Dermis blood vessel endothelial cell (primary cell): ENCODE results near the gene PCBP1. TPM values are rescaled to one million over a fixed set of nuclear protein-coding genes. Genes with fewer than 3 reads are reported as not detected.
"Not testable (repeated sequence)": the region's sequence is repeated elsewhere in the genome, so short reads cannot be mapped to it uniquely, and the experiment has no call there.

Experiments used
- DNase-seq: peaks from one replicate; pipeline ENCODE4 v3.0.0; 2010
- total RNA-seq: library from RNA; depleted of rRNA; stranded (reverse); fragments of >200 nt; gene quantifications from 2 replicates; pipeline ENCODE4 v1.2.3, GENCODE V29; 2014

PCBP1 gene
- total RNA-seq, 1 donor from 2014 or later: 37.9 TPM

GRCh38 chr2:70128005-70128404 lies 40.7 kb downstream of the PCBP1 start:
- no peak for DNase-seq

GRCh38 chr2:70131344-70132143 lies 44.3 kb downstream of the PCBP1 start:
- not testable (repeated sequence) for DNase-seq

DNA sequence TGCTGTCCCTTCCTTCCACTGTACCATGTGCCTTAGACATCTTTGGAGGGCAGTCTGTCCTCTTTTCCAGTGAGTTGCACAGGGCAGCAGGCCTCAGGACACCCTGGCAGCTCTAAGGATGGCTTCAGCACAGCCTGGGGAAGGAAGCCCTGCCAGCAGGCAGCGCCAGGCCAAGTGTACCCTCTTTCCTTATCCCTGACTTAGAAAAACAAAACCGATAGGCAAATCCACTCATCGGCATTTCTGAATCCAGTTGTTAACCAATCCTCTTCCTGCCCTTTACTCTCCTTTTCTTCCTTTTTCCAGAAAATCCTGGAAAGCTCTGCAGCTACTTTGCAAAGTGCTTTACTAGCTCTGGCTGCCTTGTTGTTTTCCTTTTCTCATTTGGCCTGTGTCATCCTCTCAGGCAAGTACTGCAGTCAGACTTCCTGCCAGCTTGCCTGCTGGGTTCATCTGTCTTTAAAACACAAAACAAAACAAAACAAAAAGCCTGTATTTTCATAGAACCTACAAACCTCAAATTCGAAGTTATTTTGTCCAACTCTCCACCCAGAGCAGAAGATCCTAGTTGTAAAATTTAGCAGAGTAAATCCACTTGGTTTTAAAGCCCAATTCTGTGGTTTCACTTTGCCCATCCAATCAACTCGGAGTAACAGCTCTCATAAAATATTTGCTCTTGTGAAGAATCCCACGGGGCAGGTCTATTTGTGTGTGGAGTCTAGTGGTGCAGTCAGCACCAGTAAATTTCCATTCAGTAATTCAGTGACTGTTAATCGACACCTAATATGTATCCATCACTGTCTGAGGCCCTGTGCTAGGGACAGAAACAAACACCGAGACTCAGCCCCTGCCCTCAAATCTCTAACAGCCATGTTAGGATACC lies 45.2 kb downstream of the PCBP1 start:
- DNase-seq: peak; percentile 70

DNA sequence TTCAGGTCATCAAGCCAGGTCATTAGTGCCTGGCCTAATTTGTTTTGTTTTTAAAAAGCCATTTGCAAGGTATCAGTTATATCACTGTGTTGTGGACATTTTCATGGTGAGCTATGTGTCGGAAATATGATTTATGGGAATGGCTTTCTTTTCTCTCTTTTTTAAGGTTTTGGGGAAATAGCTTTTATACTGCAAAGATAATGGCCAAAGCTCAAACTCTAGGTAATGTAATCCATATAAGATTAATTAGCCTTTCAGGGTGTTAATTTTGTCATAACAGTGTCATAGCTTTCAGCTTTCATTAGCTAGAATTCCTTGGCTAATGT lies 45.8 kb downstream of the PCBP1 start:
- no peak for DNase-seq

DNA sequence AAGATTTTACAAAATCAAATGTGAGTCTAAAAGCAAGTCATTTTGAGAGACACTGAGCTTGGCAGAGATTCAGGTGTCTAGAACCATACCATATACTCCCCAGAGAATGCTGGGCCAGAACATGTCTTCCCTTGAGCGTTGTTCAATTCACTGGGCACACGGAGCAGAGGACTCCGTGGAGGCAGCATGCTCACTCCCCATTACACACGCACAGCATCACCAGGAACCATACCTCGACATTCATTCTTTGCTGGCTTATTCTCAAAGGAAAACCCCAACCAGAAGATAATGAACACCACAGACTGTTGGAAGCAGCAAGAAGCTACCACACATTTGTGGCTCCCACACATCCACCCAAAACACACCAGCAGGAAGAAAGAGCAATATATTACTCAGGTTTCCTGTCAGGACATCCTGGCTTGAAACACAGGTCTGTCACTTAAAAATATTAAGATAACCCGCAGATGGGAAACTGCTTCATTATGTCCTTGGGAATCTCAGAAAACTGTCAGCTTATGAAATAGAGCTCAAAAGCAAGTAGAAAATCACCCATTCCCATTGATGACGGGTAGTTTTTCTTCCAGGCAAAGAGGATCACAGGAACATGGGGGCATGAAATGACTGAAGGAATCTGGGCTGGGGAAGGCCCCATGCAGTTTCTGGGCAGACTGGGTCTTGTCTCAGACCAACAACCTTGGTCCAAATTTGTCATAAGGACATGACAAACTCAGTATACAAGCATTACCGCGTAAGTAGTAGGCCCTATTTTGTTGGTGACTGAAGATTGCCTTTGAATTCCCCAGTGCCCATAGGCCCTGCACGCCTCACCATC lies 46.4 kb downstream of the PCBP1 start:
- DNase-seq: peak; percentile 68

- DNase-seq: not testable (repeated sequence)
Measured at GRCh38 chr2:70134323-70134983, 47.2 kb downstream of the PCBP1 start.

Other genes starting within 250 kb of the PCBP1 start
- gene SNRNP27, start 193.5 kb upstream of the PCBP1 start, total RNA-seq: 40.0 and 47.7 TPM in 2 replicates
- gene MXD1, start 172.4 kb upstream of the PCBP1 start, total RNA-seq: 3.8 and 4.9 TPM in 2 replicates
- gene ASPRV1, start 125.8 kb upstream of the PCBP1 start, total RNA-seq: 0.14 and 0.34 TPM in 2 replicates
- gene C2orf42, start 103.5 kb downstream of the PCBP1 start, total RNA-seq: 14.3 and 25.5 TPM in 2 replicates
- gene TIA1, start 161.2 kb downstream of the PCBP1 start, total RNA-seq: 147 and 155 TPM in 2 replicates
- 36.9 and 44.0 TPM in 2 replicates for gene PCYOX1, start 170.7 kb downstream of the PCBP1 start, total RNA-seq
- gene SNRPG, start 206.3 kb downstream of the PCBP1 start, total RNA-seq: 162 and 266 TPM in 2 replicates
- gene FAM136A, start 214.6 kb downstream of the PCBP1 start, total RNA-seq: 19.2 and 40.9 TPM in 2 replicates